HG03066 (cell line): ENCODE data around the gene RGMA.

Experiments used
- ATAC-seq: cut with Tn5 transposase; IDR thresholded peaks from one replicate; pipeline ENCODE4 v1.9.1; 2021; ENCODE audit warnings: low read depth; ENCODE audit not compliant: unreplicated experiment

Gene RGMA

GRCh38 chr15:93024716-93025624 lies 64.0 kb downstream of the RGMA start:
- ATAC-seq, result no peak

GRCh38 chr15:93024293-93024692 lies 64.7 kb downstream of the RGMA start:
- ATAC-seq, result no peak

- ATAC-seq, result peak; percentile 81
Measured at GRCh38 chr15:93020976-93021772, 67.8 kb downstream of the RGMA start.

GRCh38 chr15:93019971-93020370 lies 69.0 kb downstream of the RGMA start:
- ATAC-seq, result no peak

GRCh38 chr15:93019090-93019489 lies 69.9 kb downstream of the RGMA start:
- no peak for ATAC-seq

GRCh38 chr15:93018574-93018973 lies 70.4 kb downstream of the RGMA start:
- no peak for ATAC-seq

GRCh38 chr15:93017526-93017925 lies 71.5 kb downstream of the RGMA start:
- ATAC-seq, result no peak

- no peak for ATAC-seq
Measured at GRCh38 chr15:93012786-93013185, 76.2 kb downstream of the RGMA start.

GRCh38 chr15:93007994-93008393 lies 81.0 kb downstream of the RGMA start:
- ATAC-seq, result no peak

- ATAC-seq, result no peak
Measured at GRCh38 chr15:93005133-93005532, 83.9 kb downstream of the RGMA start.

GRCh38 chr15:93001881-93002280 lies 87.1 kb downstream of the RGMA start:
- ATAC-seq, result no peak

- no peak for ATAC-seq
Measured at GRCh38 chr15:93001156-93001555, 87.9 kb downstream of the RGMA start.

- ATAC-seq, result no peak
Measured at GRCh38 chr15:92997821-92998220, 91.2 kb downstream of the RGMA start.

GRCh38 chr15:92992720-92993119 lies 96.3 kb downstream of the RGMA start:
- no peak for ATAC-seq

- ATAC-seq, result no peak
Measured at GRCh38 chr15:92990031-92990430, 99.0 kb downstream of the RGMA start.

- peak; percentile 77 for ATAC-seq
Measured at GRCh38 chr15:92989470-92989869, 99.5 kb downstream of the RGMA start.
